Stomach smooth muscle (tissue), 2 donors: ENCODE measurements around the gene PRMT7.

Experiments
- H3K27ac ChIP-seq: one replicate; pipeline ENCODE4 v1.7.0; 2013; ENCODE audit warnings: mild to moderate bottlenecking, low read length, inconsistent platforms
- H3K27me3 ChIP-seq, 2 donors: one replicate each; pipeline ENCODE4 v1.7.0; 2013; ENCODE audit warnings: low read length in 2 of 2; ENCODE audit not compliant: insufficient read depth in 2 of 2, control insufficient read depth in 1 of 2
- H3K36me3 ChIP-seq, 2 donors: one replicate each; pipeline ENCODE4 v1.7.0; 2013; ENCODE audit warnings: low read length in 2 of 2; ENCODE audit not compliant: control insufficient read depth in 2 of 2, insufficient read depth in 2 of 2
- H3K4me1 ChIP-seq: one replicate; pipeline ENCODE4 v1.7.0; 2013; ENCODE audit warnings: low read length; ENCODE audit not compliant: control insufficient read depth, insufficient read depth
- H3K4me3 ChIP-seq, 2 donors: one replicate each; pipeline ENCODE4 v1.7.0; 2013; ENCODE audit warnings: low read length in 2 of 2
- H3K9ac ChIP-seq, 2 donors: one replicate each; pipeline ENCODE4 v1.7.0; 2013; ENCODE audit warnings: low read length in 2 of 2, mild to moderate bottlenecking in 1 of 2
- H3K9me3 ChIP-seq, 2 donors: one replicate each; pipeline ENCODE4 v1.7.0; 2013; ENCODE audit warnings: low read length in 2 of 2; ENCODE audit not compliant: control insufficient read depth in 2 of 2
- donor health status: healthy.
- donor health status: Pancreatic carcinoma.

The PRMT7 gene

GRCh38 chr16:68378436-68379415 lies 67.9 kb downstream of the PRMT7 start:
- no peaks in the 10 kb centered on the region for H3K4me1 ChIP-seq
- H3K9ac ChIP-seq, result no peak overlapping the region
- no peaks in the 10 kb centered on the region for H3K36me3 ChIP-seq
- no peaks in the 10 kb centered on the region for H3K27me3 ChIP-seq
- H3K9me3 ChIP-seq, result no peaks in the 10 kb centered on the region
- H3K27ac ChIP-seq, result no peak overlapping the region
- no peak overlapping the region for H3K4me3 ChIP-seq

GRCh38 chr16:68379472-68380347 lies 68.9 kb downstream of the PRMT7 start:
- Histone ChIP-seq H3K36me3 (no peaks in the 10 kb centered on the region), H3K27me3 (no peaks in the 10 kb centered on the region)

GRCh38 chr16:68380348-68380670 lies 69.5 kb downstream of the PRMT7 start:
- H3K36me3 ChIP-seq, result no peaks in the 10 kb centered on the region
- no peaks in the 10 kb centered on the region for H3K4me1 ChIP-seq
- no peak overlapping the region for H3K9ac ChIP-seq
- H3K9me3 ChIP-seq, result no peaks in the 10 kb centered on the region
- H3K27ac ChIP-seq, result no peak overlapping the region
- no peak overlapping the region for H3K4me3 ChIP-seq
- H3K27me3 ChIP-seq, result no peaks in the 10 kb centered on the region

More at GRCh38 chr16:68379472-68380347, 68.9 kb downstream of the PRMT7 start:
- H3K9me3 ChIP-seq, result no peaks in the 10 kb centered on the region
- no peaks in the 10 kb centered on the region for H3K4me1 ChIP-seq
- H3K27ac ChIP-seq, result no peak overlapping the region
- H3K9ac ChIP-seq, result no peak overlapping the region
- H3K4me3 ChIP-seq, result no peak overlapping the region

GRCh38 chr16:68380676-68381362 lies 70.0 kb downstream of the PRMT7 start:
- Histone ChIP-seq H3K4me1 (no peaks in the 10 kb centered on the region), H3K27ac (no peak overlapping the region), H3K9me3 (no peaks in the 10 kb centered on the region), H3K27me3 (no peaks in the 10 kb centered on the region), H3K36me3 (no peaks in the 10 kb centered on the region), H3K4me3 (no peak overlapping the region), H3K9ac (no peak overlapping the region)

- H3K27ac ChIP-seq, result no peak overlapping the region
- no peaks in the 10 kb centered on the region for H3K4me1 ChIP-seq
- H3K27me3 ChIP-seq, result no peaks in the 10 kb centered on the region
- H3K36me3 ChIP-seq, result no peaks in the 10 kb centered on the region
- H3K9me3 ChIP-seq, result no peaks in the 10 kb centered on the region
- no peak overlapping the region for H3K4me3 ChIP-seq
- no peak overlapping the region for H3K9ac ChIP-seq
Observed at GRCh38 chr16:68381363-68381724, 70.5 kb downstream of the PRMT7 start.

- H3K27ac ChIP-seq, result no peak overlapping the region
Observed at GRCh38 chr16:68382296-68382718, 71.5 kb downstream of the PRMT7 start.

GRCh38 chr16:68383858-68384257 lies 73.0 kb downstream of the PRMT7 start:
- H3K27ac ChIP-seq, result no peak overlapping the region
- no peaks in the 10 kb centered on the region for H3K36me3 ChIP-seq
- H3K9ac ChIP-seq, result no peak overlapping the region
- H3K27me3 ChIP-seq, result no peaks in the 10 kb centered on the region
- H3K4me1 ChIP-seq, result no peaks in the 10 kb centered on the region
- H3K9me3 ChIP-seq, result no peaks in the 10 kb centered on the region
- H3K4me3 ChIP-seq, result no peak overlapping the region

More at GRCh38 chr16:68382296-68382718, 71.5 kb downstream of the PRMT7 start:
- H3K27me3 ChIP-seq, result no peaks in the 10 kb centered on the region
- no peak overlapping the region for H3K4me3 ChIP-seq
- no peaks in the 10 kb centered on the region for H3K36me3 ChIP-seq
- H3K4me1 ChIP-seq, result no peaks in the 10 kb centered on the region
- H3K9ac ChIP-seq, result no peak overlapping the region
- no peaks in the 10 kb centered on the region for H3K9me3 ChIP-seq

- H3K36me3 ChIP-seq, result no peaks in the 10 kb centered on the region
- H3K27me3 ChIP-seq, result no peaks in the 10 kb centered on the region
- H3K9ac ChIP-seq, result no peak overlapping the region
- H3K27ac ChIP-seq, result no peak overlapping the region
- no peaks in the 10 kb centered on the region for H3K4me1 ChIP-seq
- H3K4me3 ChIP-seq, result no peak overlapping the region
- H3K9me3 ChIP-seq, result no peaks in the 10 kb centered on the region
Observed at GRCh38 chr16:68384288-68385161, 73.7 kb downstream of the PRMT7 start.

- no peak overlapping the region for H3K27ac ChIP-seq
- no peaks in the 10 kb centered on the region for H3K36me3 ChIP-seq
- H3K27me3 ChIP-seq, result no peaks in the 10 kb centered on the region
- H3K9ac ChIP-seq, result no peak overlapping the region
- H3K4me3 ChIP-seq, result no peak overlapping the region
- no peaks in the 10 kb centered on the region for H3K4me1 ChIP-seq
- no peaks in the 10 kb centered on the region for H3K9me3 ChIP-seq
Observed at GRCh38 chr16:68385371-68385770, 74.6 kb downstream of the PRMT7 start.

GRCh38 chr16:68386628-68387027 lies 75.8 kb downstream of the PRMT7 start:
- no peak overlapping the region for H3K27ac ChIP-seq
- no peaks in the 10 kb centered on the region for H3K4me1 ChIP-seq
- no peaks in the 10 kb centered on the region for H3K36me3 ChIP-seq
- no peaks in the 10 kb centered on the region for H3K27me3 ChIP-seq
- H3K9me3 ChIP-seq, result no peaks in the 10 kb centered on the region
- H3K4me3 ChIP-seq, result no peak overlapping the region
- H3K9ac ChIP-seq, result no peak overlapping the region
